Skin of body (tissue), 2 donors: ENCODE data around the gene MED19. TPM values are rescaled to one million over a fixed set of nuclear protein-coding genes. Genes with fewer than 3 reads are reported as not detected.

ENCODE experiments used
- small RNA-seq: library from RNA; depleted of rRNA; stranded (forward); fragments of <200 nt; gene quantifications from one replicate; pipeline ENCODE3, GENCODE V24; 2014; ENCODE audit warnings: low replicate concordance
- total RNA-seq: library from RNA; depleted of rRNA; stranded (reverse); fragments of >200 nt; gene quantifications from one replicate; pipeline ENCODE4 v1.2.3, GENCODE V29; 2014

The MED19 gene
- total RNA-seq, 1 donor from 2014 or later, result 10.9 TPM

Small RNA genes lying within 50 kb of the gene (small RNA-seq; reads per million reads assigned to genes)
- not detected for gene TMX2-CTNND1

Other genes starting within 250 kb of the MED19 start
- 11.7 TPM for gene SLC43A1, start 196.5 kb downstream of the MED19 start, total RNA-seq
- 21.0 TPM for gene TIMM10, start 181.5 kb downstream of the MED19 start, total RNA-seq
- gene SMTNL1, start 174.6 kb downstream of the MED19 start, total RNA-seq, result 7.9 TPM
- 9.9 TPM for gene UBE2L6, start 144.5 kb downstream of the MED19 start, total RNA-seq
- gene SERPING1, start 114.5 kb downstream of the MED19 start, total RNA-seq, result 23.5 TPM
- 1.1 TPM for gene YPEL4, start 62.3 kb downstream of the MED19 start, total RNA-seq
- 9.7 TPM for gene CLP1, start 54.5 kb downstream of the MED19 start, total RNA-seq
- gene ZDHHC5, start 44.1 kb downstream of the MED19 start, total RNA-seq, result 23.8 TPM
- gene TMX2, start 378 bp upstream of the MED19 start, total RNA-seq, result 33.8 TPM
- gene SELENOH, start 29.3 kb upstream of the MED19 start, total RNA-seq, result 38.1 TPM
- not detected for gene BTBD18, start 39.6 kb upstream of the MED19 start, total RNA-seq
- gene CTNND1, start 49.6 kb upstream of the MED19 start, total RNA-seq, result 191 TPM